Endothelial cell of umbilical vein (primary cell): Measurements from ENCODE around the gene FSTL1. TPM values are rescaled to one million over a fixed set of nuclear protein-coding genes. Genes with fewer than 3 reads are reported as not detected.

Experiments
- BruUV-seq: library from RNA; stranded (reverse); fragments of 400-500 nt; replicated peaks from 2 replicates; lab custom pipeline; 2021; lab: Mats Ljungman, UMichigan
- CTCF ChIA-PET: fragments of 300-600, 350-600 bp; sonication (Branson Sonifier 250); formaldehyde crosslinking; loops from one replicate; lab custom pipeline; 2021; ENCODE audit warnings: antibody characterized with exemption, inconsistent platforms; lab: Charles Lee
- POLR2A ChIA-PET: fragments of 300-600, 350-600 bp; sonication (Branson Sonifier 250); formaldehyde crosslinking; loops from one replicate; lab custom pipeline; 2021; ENCODE audit warnings: antibody characterized with exemption, inconsistent platforms; lab: Charles Lee
- DNase-seq: peaks from one replicate; pipeline ENCODE4 v3.0.0-alpha.2; 2011; ENCODE audit warnings: low read depth, low spot score
- FAIRE-seq: peaks from 2 replicates; lab custom pipeline; 2011; peaks lifted over from hg19 to GRCh38; lab: Jason Lieb, UNC
- H2AFZ ChIP-seq: 2 replicates; pipeline ENCODE4 v1.6.0; 2012; ENCODE audit warnings: low read depth, low read length, control low read depth, inconsistent platforms
- H3K27ac ChIP-seq: 2 replicates; pipeline ENCODE4 v1.5.1; 2011; ENCODE audit warnings: low read depth, mild to moderate bottlenecking, control low read depth, low read length, moderate library complexity; ENCODE audit not compliant: insufficient read depth
- H3K27me3 ChIP-seq, 2 experiments: 2 replicates each; pipeline versions ENCODE4 v1.6.0 to v1.6.1; 2011; ENCODE audit warnings: low read length in 2 of 2, mixed read lengths in 1 of 2; ENCODE audit not compliant: control insufficient read depth in 2 of 2, insufficient read depth in 2 of 2
- H3K36me3 ChIP-seq, 2 experiments: 2 replicates in 1 of 2; 3 replicates in 1 of 2; pipeline ENCODE4 v1.5.1; 2011; ENCODE audit warnings: low read length in 2 of 2, mild to moderate bottlenecking in 1 of 2, moderate library complexity in 1 of 2; ENCODE audit not compliant: control insufficient read depth in 2 of 2, insufficient read depth in 2 of 2; ENCODE audit errors: extremely low read depth in 1 of 2
- H3K4me1 ChIP-seq: 3 replicates; pipeline ENCODE4 v1.5.1; 2011; ENCODE audit warnings: mild to moderate bottlenecking, low read length; ENCODE audit not compliant: control insufficient read depth, insufficient read depth; ENCODE audit errors: extremely low read depth
- H3K4me2 ChIP-seq: 2 replicates; pipeline ENCODE4 v1.6.1; 2011; ENCODE audit warnings: low read length, control low read depth, mixed read lengths; ENCODE audit not compliant: insufficient read depth
- H3K4me3 ChIP-seq, 3 experiments: fragments of 200-600 bp in 1 of 3; sonication (generic), shearing (Covaris generic) in 1 of 3; replicated peaks in 1 of 3; 2 replicates each; pipeline ENCODE4 v1.5.1; 2011 to 2016; ENCODE audit warnings: control low read depth in 3 of 3, low read length in 3 of 3, mild to moderate bottlenecking in 2 of 3, inconsistent platforms in 1 of 3, low read depth in 1 of 3, moderate library complexity in 1 of 3; ENCODE audit not compliant: insufficient read depth in 1 of 3
- H3K79me2 ChIP-seq: 2 replicates; pipeline ENCODE4 v1.6.0; 2012; ENCODE audit warnings: low read length, inconsistent platforms; ENCODE audit not compliant: control insufficient read depth, insufficient read depth
- H3K9ac ChIP-seq: replicated peaks from 2 replicates; pipeline ENCODE3; 2011; ENCODE audit warnings: low read length, control low read depth; ENCODE audit not compliant: insufficient read depth; ENCODE audit errors: extremely low read depth
- H3K9me1 ChIP-seq: replicated peaks from 3 replicates; pipeline ENCODE4 v1.6.0; 2011; ENCODE audit warnings: mild to moderate bottlenecking, low read length; ENCODE audit not compliant: control insufficient read depth, insufficient read depth; ENCODE audit errors: extremely low read depth
- H3K9me3 ChIP-seq: replicated peaks from 2 replicates; pipeline ENCODE4 v1.5.1; 2012; ENCODE audit warnings: low read length, inconsistent platforms; ENCODE audit not compliant: control insufficient read depth, insufficient read depth
- H4K20me1 ChIP-seq: replicated peaks from 2 replicates; pipeline ENCODE3; 2011; ENCODE audit warnings: mild to moderate bottlenecking, low read length; ENCODE audit not compliant: control insufficient read depth, insufficient read depth; ENCODE audit errors: extremely low read depth
- EZH2 ChIP-seq: IDR thresholded peaks from 2 replicates; pipeline ENCODE4 v1.6.1; 2012; ENCODE audit warnings: borderline replicate concordance, low read depth, mild to moderate bottlenecking, moderate library complexity, low read length, inconsistent platforms; ENCODE audit not compliant: severe bottlenecking
- FOS ChIP-seq: IDR thresholded peaks from 2 replicates; pipeline ENCODE4 v1.6.1; 2011; ENCODE audit warnings: mild to moderate bottlenecking, low read length, moderate library complexity, borderline replicate concordance; ENCODE audit not compliant: insufficient read depth
- GATA2 ChIP-seq: IDR thresholded peaks from 2 replicates; pipeline ENCODE4 v1.7.0; 2011; ENCODE audit warnings: low read depth, mild to moderate bottlenecking, moderate library complexity, mixed read lengths, low read length; ENCODE audit not compliant: insufficient read length, insufficient read depth
- JUN ChIP-seq: IDR thresholded peaks from 2 replicates; pipeline ENCODE4 v1.6.1; 2011; ENCODE audit warnings: borderline replicate concordance, low read depth; ENCODE audit not compliant: insufficient read length, insufficient read depth
- MAX ChIP-seq: IDR thresholded peaks from 2 replicates; pipeline ENCODE4 v1.6.1; 2011; ENCODE audit not compliant: insufficient read depth, insufficient read length
- MYC ChIP-seq: IDR thresholded peaks from one replicate; pipeline ENCODE4 v1.6.1; 2011; ENCODE audit warnings: mild to moderate bottlenecking, low read depth, low read length
- POLR2A ChIP-seq: IDR thresholded peaks from 2 replicates; pipeline ENCODE4 v1.6.1; 2012; ENCODE audit warnings: low read depth, mild to moderate bottlenecking, control low read depth, low read length
- POLR2AphosphoS5 ChIP-seq: IDR thresholded peaks from 2 replicates; pipeline ENCODE4 v1.6.1; 2012; ENCODE audit warnings: low read depth, mild to moderate bottlenecking, control low read depth, low read length, moderate library complexity; ENCODE audit not compliant: insufficient read depth
- dilution Hi-C: fragments of 300-500 bp; cut with MboI; formaldehyde crosslinking; loops from one replicate; pipeline ENCODE4 v1.15.0; 2019; ENCODE audit warnings: low sequenced_read_pairs; ENCODE audit not compliant: extremely low pct_ligation_motif_present
- intact Hi-C: fragments of 100-400 bp; cut with micrococcal nuclease; formaldehyde crosslinking; loops from one replicate; pipeline ENCODE4 v1.10.0; 2022
- polyA plus RNA-seq, 4 experiments: library from polyadenylated mRNA; depleted of rRNA in 3 of 4; stranded (reverse) in 3 of 4; unstranded in 1 of 4; fragments of >200 nt; gene quantifications; 2 replicates each; pipeline versions ENCODE4 v1.2.1 to v1.2.3, GENCODE V29; 2011 to 2012; ENCODE audit warnings: missing spikeins in 1 of 4
- total RNA-seq: library from RNA; stranded (reverse); gene quantifications from 2 replicates; pipeline ENCODE4 v1.2.3, GENCODE V29; 2021
- TF ChIP-seq, protein P1 (sequence below), 2 donors: IDR thresholded peaks; 1 replicate in 1 of 2; 2 replicates in 1 of 2; pipeline ENCODE4 v1.5.1; 2011; ENCODE audit warnings: low read length in 2 of 2, mild to moderate bottlenecking in 2 of 2, moderate library complexity in 2 of 2, control low read depth in 1 of 2, inconsistent platforms in 1 of 2, low read depth in 1 of 2; ENCODE audit not compliant: insufficient read depth in 1 of 2; ENCODE audit errors: extremely low read depth in 1 of 2

Gene FSTL1
- total and polyA plus RNA-seq, 2 donors (not counting 3 experiments of a cell fraction or from before 2014, with no cell fraction given), result 235 to 562 TPM

- dilution Hi-C loops, result no loop called here
- intact Hi-C loops, result no loop called here
- no TSS peak for BruUV-seq
Observed at GRCh38 chr3:120399372-120399771, 51.4 kb downstream of the FSTL1 start.

GRCh38 chr3:120396469-120396868 lies 54.3 kb downstream of the FSTL1 start:
- peaks cover 39 to 48% of the 10 kb centered on the region in 2 experiments for H3K36me3 ChIP-seq
- ChIA-PET CTCF (interaction anchor here (1.3 kb wide), 1 partner anchor 153 kb away, joined by 4 read pairs; no protein-coding TSS in a partner anchor), POLR2A (no interaction called here)
- H3K79me2 ChIP-seq, result no peaks in the 10 kb centered on the region
- H3K9me3 ChIP-seq, result no peaks in the 10 kb centered on the region
- no peak overlapping the region for H3K27ac ChIP-seq
- DNase-seq, result no peak
- BruUV-seq, result no TSS peak
- no peak for TF ChIP-seq MAX
- TF ChIP-seq FOS, result no peak
- TF ChIP-seq, protein P1, sequence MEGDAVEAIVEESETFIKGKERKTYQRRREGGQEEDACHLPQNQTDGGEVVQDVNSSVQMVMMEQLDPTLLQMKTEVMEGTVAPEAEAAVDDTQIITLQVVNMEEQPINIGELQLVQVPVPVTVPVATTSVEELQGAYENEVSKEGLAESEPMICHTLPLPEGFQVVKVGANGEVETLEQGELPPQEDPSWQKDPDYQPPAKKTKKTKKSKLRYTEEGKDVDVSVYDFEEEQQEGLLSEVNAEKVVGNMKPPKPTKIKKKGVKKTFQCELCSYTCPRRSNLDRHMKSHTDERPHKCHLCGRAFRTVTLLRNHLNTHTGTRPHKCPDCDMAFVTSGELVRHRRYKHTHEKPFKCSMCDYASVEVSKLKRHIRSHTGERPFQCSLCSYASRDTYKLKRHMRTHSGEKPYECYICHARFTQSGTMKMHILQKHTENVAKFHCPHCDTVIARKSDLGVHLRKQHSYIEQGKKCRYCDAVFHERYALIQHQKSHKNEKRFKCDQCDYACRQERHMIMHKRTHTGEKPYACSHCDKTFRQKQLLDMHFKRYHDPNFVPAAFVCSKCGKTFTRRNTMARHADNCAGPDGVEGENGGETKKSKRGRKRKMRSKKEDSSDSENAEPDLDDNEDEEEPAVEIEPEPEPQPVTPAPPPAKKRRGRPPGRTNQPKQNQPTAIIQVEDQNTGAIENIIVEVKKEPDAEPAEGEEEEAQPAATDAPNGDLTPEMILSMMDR (IDR thresholded peaks at IDR 0.05; ENCODE audit: extremely low read depth in 1 of 2, insufficient read depth in 1 of 2, low read depth in 1 of 2, low read length in 2 of 2), result no peak
- TF ChIP-seq GATA2, result no peak
- TF ChIP-seq EZH2, result no peak
- TF ChIP-seq POLR2AphosphoS5, result no peak
- TF ChIP-seq MYC, result no peak
- no peak for TF ChIP-seq JUN
- no peak for TF ChIP-seq POLR2A
- H3K4me3 ChIP-seq, result no peak overlapping the region
- dilution Hi-C loops (no loop called here), intact Hi-C loops (no loop called here)
- H4K20me1 ChIP-seq, result no peaks in the 10 kb centered on the region
- H2AFZ ChIP-seq, result no peak overlapping the region
- H3K4me1 ChIP-seq, result no peaks in the 10 kb centered on the region
- H3K27me3 ChIP-seq, result no peaks in the 10 kb centered on the region
- H3K4me2 ChIP-seq, result no peak overlapping the region
- no peak overlapping the region for H3K9ac ChIP-seq
- no peak for FAIRE-seq
- H3K9me1 ChIP-seq, result no peaks in the 10 kb centered on the region

More at GRCh38 chr3:120399372-120399771, 51.4 kb downstream of the FSTL1 start:
- Histone ChIP-seq H3K27me3 (no peaks in the 10 kb centered on the region), H3K9me1 (no peaks in the 10 kb centered on the region), H3K79me2 (no peaks in the 10 kb centered on the region), H2AFZ (no peak overlapping the region), H3K4me1 (no peaks in the 10 kb centered on the region), H3K36me3 (peaks cover 58 to 61% of the 10 kb centered on the region in 2 experiments), H3K27ac (no peak overlapping the region), H3K4me2 (no peak overlapping the region), H3K4me3 (no peak overlapping the region), H3K9ac (no peak overlapping the region), H4K20me1 (no peaks in the 10 kb centered on the region), H3K9me3 (no peaks in the 10 kb centered on the region)
- DNase-seq (no peak), FAIRE-seq (no peak)
- CTCF ChIA-PET, result interaction anchor here (1.7 kb wide), 1 partner anchor 18 kb away, joined by 3 read pairs; no protein-coding TSS in a partner anchor
- TF ChIP-seq POLR2AphosphoS5 (no peak), GATA2 (no peak), MAX (no peak), FOS (no peak)
- POLR2A ChIA-PET, result no interaction called here
